Melanocyte of skin (primary cell): Measurements from ENCODE around the gene SOD3. TPM values are rescaled to one million over a fixed set of nuclear protein-coding genes. Genes with fewer than 3 reads are reported as not detected.

Experiments
- small RNA-seq, 2 donors: library from RNA; depleted of rRNA; stranded (forward); fragments of <200 nt; gene quantifications; one replicate each; pipeline ENCODE3, GENCODE V24; 2012
- total RNA-seq, 2 donors: library from RNA; depleted of rRNA; stranded (reverse); fragments of >200 nt; gene quantifications; 2 replicates each; pipeline ENCODE4 v1.2.3, GENCODE V29; 2012

SOD3 gene, protein sequence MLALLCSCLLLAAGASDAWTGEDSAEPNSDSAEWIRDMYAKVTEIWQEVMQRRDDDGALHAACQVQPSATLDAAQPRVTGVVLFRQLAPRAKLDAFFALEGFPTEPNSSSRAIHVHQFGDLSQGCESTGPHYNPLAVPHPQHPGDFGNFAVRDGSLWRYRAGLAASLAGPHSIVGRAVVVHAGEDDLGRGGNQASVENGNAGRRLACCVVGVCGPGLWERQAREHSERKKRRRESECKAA
- under 1 TPM in 1 of 2 donors, not detected in 1; 0.34 TPM for total RNA-seq

DNA sequence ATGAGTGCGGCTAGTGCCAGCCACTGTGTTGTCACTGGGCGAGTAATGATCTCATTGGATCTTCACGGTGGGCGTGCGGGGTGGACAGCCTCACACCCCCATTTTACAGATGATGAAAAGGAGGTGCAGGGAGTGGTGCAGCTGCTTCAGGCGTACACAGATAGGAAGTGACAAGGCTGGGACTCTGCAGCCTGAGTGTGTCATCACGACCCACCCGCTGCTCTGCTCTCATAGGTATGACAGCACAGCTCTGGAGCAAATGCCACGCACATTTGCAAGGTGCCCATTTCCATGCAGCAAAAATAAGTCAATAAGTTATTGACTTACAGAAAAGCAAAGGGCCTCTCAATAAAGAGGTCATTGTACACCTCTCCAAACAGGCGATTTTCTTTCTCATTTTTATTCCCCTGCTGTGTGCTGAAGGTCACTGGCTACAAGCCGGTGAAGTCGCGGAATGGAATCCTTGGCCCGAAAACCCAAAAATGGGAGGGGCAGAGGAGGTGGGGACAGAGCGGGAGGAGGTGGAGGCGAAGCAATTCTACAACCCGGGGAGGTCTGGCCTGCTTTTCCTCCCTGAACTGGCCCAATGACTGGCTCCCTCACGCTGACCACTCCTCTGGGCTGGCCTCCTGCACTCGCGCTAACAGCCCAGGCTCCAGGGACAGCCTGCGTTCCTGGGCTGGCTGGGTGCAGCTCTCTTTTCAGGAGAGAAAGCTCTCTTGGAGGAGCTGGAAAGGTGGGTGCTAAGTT, at the start of gene SOD3:
Gene SOD3, plus strand, starts transcription at position 658 of the 750 bp plus-strand sequence. CDS start 3,949 bp downstream, outside the sequence.

Small RNA genes lying within 50 kb of the gene (small RNA-seq; reads per million reads assigned to genes)
- gene AC006390.1: 0 reads per million in 2 donors

Other genes starting within 250 kb of the SOD3 start
- gene DHX15, start 211.0 kb upstream of the SOD3 start, total RNA-seq: 100 to 1,000 TPM; 112 to 224 TPM
- gene CCDC149, start 117.5 kb downstream of the SOD3 start, total RNA-seq: 1 to 10 TPM; 2.7 to 6.9 TPM
- under 1 TPM in 1 of 2 donors, not detected in 1; under 0.01 TPM for gene LGI2, start 235.4 kb downstream of the SOD3 start, total RNA-seq